Mucosa of descending colon (tissue), 3 donors: ENCODE measurements around the gene TFDP2. TPM values are rescaled to one million over a fixed set of nuclear protein-coding genes. Genes with fewer than 3 reads are reported as not detected.
"Not testable (repeated sequence)": the region's sequence is repeated elsewhere in the genome, so short reads cannot be mapped to it uniquely, and the experiment has no call there.

Experiments used
- ATAC-seq: fragments of 200-7000 bp; cut with Tn5 transposase; one replicate; pipeline ENCODE4 v1.9.1; 2020; ENCODE audit warnings: mild to moderate bottlenecking, moderate library complexity
- DNase-seq, 3 donors: peaks; one replicate each; pipeline ENCODE4 v3.0.0-alpha.2; 2020
- H3K36me3 ChIP-seq: fragments of 200-600 bp; one replicate; pipeline ENCODE4 v1.8.0; 2021; ENCODE audit warnings: low read depth, mild to moderate bottlenecking
- H3K4me1 ChIP-seq: fragments of 200-600 bp; one replicate; pipeline ENCODE4 v1.8.0; 2021; ENCODE audit warnings: low read depth, mild to moderate bottlenecking
- H3K4me3 ChIP-seq: fragments of 200-600 bp; one replicate; pipeline ENCODE4 v1.8.0; 2021; ENCODE audit warnings: mild to moderate bottlenecking
- H3K9me3 ChIP-seq: fragments of 200-600 bp; one replicate; pipeline ENCODE4 v1.8.0; 2021; ENCODE audit warnings: mild to moderate bottlenecking
- CTCF ChIP-seq: fragments of 200-600 bp; IDR thresholded peaks from one replicate; pipeline ENCODE4 v1.8.0; 2022; ENCODE audit warnings: antibody characterized with exemption, mild to moderate bottlenecking
- intact Hi-C, 2 donors: fragments of 100-400 bp; cut with DNase I in 1 of 2; cut with micrococcal nuclease in 1 of 2; formaldehyde crosslinking; loops; one replicate each; pipeline versions ENCODE4 v1.11.0 to v1.11.1; 2022; cut with DNase I, micrococcal nuclease
- total RNA-seq, 3 donors: library from RNA; stranded (reverse); fragmentation: NEBNext Ultra II Directional in 2 of 3; extraction: Animal tissue kit (Norgen Biotek cat#: 25700) in 2 of 3; gene quantifications; one replicate each; pipeline versions ENCODE4 v1.2.1 to v1.2.4, GENCODE V29; 2021 to 2023
- donor health status: DM: no; HTN: no; CAD: no; lungs with moderate emphysema.
- donor health status: DM: no; HTN: no; CAD: no.
- donor health status: DM: no; HTN: yes; CAD: no.

TFDP2 gene
- total RNA-seq, 3 donors from 2014 or later, result 45.1 to 61.4 (median 54.8) TPM

- intact Hi-C loops, result no loop called here
- H3K4me3 ChIP-seq, result no peak overlapping the region
- no peak for TF ChIP-seq CTCF
- ATAC-seq, result no peak
- H3K36me3 ChIP-seq, result no peaks in the 10 kb centered on the region
- H3K4me1 ChIP-seq, result no peaks in the 10 kb centered on the region
- H3K9me3 ChIP-seq, result no peaks in the 10 kb centered on the region
- DNase-seq, result no peak
Measured at GRCh38 chr3:141929341-141929995, 219.9 kb downstream of the TFDP2 start.

- H3K36me3 ChIP-seq, result no peaks in the 10 kb centered on the region
- no peaks in the 10 kb centered on the region for H3K9me3 ChIP-seq
- H3K4me3 ChIP-seq, result no peak overlapping the region
- H3K4me1 ChIP-seq, result no peaks in the 10 kb centered on the region
- DNase-seq, result no peak
- intact Hi-C loops, result no loop called here
- ATAC-seq, result peak; percentile 8
- no peak for TF ChIP-seq CTCF
Measured at GRCh38 chr3:141928631-141929270, 220.6 kb downstream of the TFDP2 start.

GRCh38 chr3:141926929-141927328 is 222.4 kb downstream of the TFDP2 start:
- H3K4me3 ChIP-seq, result no peak overlapping the region
- no peak for DNase-seq
- H3K36me3 ChIP-seq, result no peaks in the 10 kb centered on the region
- no peaks in the 10 kb centered on the region for H3K9me3 ChIP-seq
- intact Hi-C loops, result no loop called here
- no peak for ATAC-seq
- H3K4me1 ChIP-seq, result no peaks in the 10 kb centered on the region
- no peak for TF ChIP-seq CTCF

GRCh38 chr3:141925677-141926076 is 223.7 kb downstream of the TFDP2 start:
- H3K36me3 ChIP-seq, H3K4me3 ChIP-seq, H3K9me3 ChIP-seq, ATAC-seq, H3K4me1 ChIP-seq, intact Hi-C loops, DNase-seq: not testable (repeated sequence)

GRCh38 chr3:141921316-141921715 is 228.0 kb downstream of the TFDP2 start:
- no peaks in the 10 kb centered on the region for H3K4me1 ChIP-seq
- DNase-seq, result no peak
- no peak overlapping the region for H3K4me3 ChIP-seq
- TF ChIP-seq CTCF, result no peak
- H3K36me3 ChIP-seq, result no peaks in the 10 kb centered on the region
- intact Hi-C loops, result no loop called here
- no peak for ATAC-seq
- H3K9me3 ChIP-seq, result no peaks in the 10 kb centered on the region

GRCh38 chr3:141920701-141921100 is 228.6 kb downstream of the TFDP2 start:
- H3K4me1 ChIP-seq, result no peaks in the 10 kb centered on the region
- no peak for ATAC-seq
- H3K36me3 ChIP-seq, result no peaks in the 10 kb centered on the region
- TF ChIP-seq CTCF, result no peak
- no peak for DNase-seq
- H3K9me3 ChIP-seq, result no peaks in the 10 kb centered on the region
- intact Hi-C loops, result no loop called here
- H3K4me3 ChIP-seq, result no peak overlapping the region
